AG09319 (cell line): ENCODE data around the gene SCN1B.

Source experiments
- DNase-seq: peaks from one replicate; pipeline ENCODE4 v3.0.0-alpha.2; 2010; ENCODE audit warnings: low read depth; ENCODE audit errors: extremely low read depth
- TF ChIP-seq, protein P1 (sequence below): IDR thresholded peaks from 2 replicates; pipeline ENCODE4 v1.5.1; 2011; ENCODE audit warnings: low read depth, mild to moderate bottlenecking, inconsistent platforms, low read length, moderate library complexity

The SCN1B gene

DNA sequence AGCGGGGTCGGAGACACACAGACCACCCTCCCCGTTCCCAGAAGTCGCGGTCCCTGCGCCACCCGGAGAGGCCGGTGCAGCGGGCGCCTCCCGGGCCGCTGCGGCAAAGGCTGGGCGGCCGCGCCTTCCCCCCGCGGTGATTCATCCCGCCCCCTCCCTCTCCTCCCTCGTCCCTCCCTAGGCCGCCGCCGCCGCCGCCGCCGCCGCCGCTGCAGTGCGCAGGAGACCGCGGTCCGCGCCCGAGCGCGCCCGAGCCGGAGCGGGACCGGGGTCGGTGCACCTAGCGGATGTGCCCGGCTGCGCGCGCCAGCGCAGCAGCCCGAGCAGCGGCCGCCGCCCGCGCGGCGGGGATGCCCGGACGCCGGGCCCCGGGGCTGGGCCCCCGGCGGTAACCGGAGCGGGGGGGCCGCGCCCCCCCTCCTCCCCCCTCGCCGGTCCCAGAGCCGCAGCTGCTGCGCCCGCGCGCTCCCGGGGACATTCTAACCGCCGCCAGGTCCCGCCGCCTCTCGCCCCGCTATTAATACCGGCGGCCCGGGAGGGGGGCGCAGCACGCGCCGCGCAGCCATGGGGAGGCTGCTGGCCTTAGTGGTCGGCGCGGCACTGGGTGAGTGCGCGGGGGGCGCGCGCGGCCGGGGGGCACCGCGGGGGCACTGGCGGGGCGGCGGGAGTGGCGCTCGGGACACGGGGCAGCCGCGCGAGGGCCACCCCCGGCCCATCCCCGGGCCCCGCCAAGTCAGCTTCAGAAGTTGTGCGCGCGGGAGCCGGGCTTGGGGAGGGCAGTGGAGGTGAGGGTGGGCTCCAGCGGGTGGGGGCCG is at the start of gene SCN1B:
TSS of gene SCN1B (plus strand) at position 214 of the 815 bp plus-strand sequence. CDS start at position 565, 351 bp downstream.
- TF ChIP-seq, protein P1, sequence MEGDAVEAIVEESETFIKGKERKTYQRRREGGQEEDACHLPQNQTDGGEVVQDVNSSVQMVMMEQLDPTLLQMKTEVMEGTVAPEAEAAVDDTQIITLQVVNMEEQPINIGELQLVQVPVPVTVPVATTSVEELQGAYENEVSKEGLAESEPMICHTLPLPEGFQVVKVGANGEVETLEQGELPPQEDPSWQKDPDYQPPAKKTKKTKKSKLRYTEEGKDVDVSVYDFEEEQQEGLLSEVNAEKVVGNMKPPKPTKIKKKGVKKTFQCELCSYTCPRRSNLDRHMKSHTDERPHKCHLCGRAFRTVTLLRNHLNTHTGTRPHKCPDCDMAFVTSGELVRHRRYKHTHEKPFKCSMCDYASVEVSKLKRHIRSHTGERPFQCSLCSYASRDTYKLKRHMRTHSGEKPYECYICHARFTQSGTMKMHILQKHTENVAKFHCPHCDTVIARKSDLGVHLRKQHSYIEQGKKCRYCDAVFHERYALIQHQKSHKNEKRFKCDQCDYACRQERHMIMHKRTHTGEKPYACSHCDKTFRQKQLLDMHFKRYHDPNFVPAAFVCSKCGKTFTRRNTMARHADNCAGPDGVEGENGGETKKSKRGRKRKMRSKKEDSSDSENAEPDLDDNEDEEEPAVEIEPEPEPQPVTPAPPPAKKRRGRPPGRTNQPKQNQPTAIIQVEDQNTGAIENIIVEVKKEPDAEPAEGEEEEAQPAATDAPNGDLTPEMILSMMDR = no peak
- DNase-seq = no peak

DNA sequence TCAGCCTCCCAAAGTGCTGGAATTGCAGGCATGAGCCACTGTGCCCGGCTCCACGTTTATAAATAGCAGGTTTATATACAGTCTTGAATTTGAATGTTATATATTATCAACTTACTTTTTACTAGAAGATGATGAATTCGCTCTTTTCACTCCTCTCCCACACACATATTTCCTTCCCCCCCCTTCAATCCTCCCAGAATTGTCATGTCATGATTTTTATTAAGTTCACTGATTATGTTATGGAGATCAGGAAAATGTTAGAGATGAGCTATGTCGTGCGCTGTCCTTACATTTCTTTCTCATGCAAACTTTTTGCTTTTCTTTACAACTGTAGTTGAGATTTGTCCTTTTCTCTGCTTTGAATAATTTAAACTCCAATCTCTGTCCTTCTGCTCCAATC is 48.0 kb upstream of the SCN1B start:
- TF ChIP-seq, protein P1 = no peak
- no peak for DNase-seq

DNA sequence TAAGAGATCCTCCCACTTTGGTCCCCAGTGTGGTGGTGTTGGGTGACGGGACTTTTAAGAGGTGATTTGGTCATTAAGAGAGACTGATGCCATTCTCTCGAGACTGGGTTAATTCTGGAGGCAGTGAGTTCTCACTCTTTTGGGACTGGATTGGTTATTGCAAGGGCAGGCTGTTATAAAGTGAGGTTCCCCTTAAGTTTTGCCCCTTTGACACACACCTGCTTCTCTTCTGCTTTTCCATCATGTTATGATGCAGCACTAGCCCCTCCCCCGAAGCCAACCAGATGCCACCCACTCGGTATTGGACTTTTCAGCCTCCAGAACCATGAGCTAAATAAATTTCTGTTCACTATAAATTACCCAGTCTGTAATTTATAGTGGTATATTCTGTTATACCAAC is 46.5 kb upstream of the SCN1B start:
- TF ChIP-seq, protein P1 = no peak
- no peak for DNase-seq

DNA sequence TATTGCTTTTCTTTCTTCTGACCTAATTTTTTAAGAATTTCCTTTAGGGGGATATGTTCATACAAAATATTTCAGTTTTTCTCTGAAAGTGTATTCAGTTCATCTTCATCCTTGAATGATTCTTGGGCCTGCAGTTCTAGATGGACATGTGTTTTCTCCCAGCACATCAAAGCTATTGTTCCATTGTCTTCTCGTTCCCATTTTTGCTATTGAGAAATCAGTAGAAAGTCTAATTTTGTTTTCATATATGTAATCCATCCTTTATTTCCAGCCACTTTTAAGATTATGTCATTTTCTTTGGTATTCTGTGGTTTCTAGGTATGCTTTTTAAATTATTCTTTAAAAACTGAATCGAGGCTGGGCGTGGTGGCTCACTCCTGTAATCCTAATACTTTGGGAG is 46.0 kb upstream of the SCN1B start:
- TF ChIP-seq, protein P1 = no peak
- DNase-seq = no peak

DNA sequence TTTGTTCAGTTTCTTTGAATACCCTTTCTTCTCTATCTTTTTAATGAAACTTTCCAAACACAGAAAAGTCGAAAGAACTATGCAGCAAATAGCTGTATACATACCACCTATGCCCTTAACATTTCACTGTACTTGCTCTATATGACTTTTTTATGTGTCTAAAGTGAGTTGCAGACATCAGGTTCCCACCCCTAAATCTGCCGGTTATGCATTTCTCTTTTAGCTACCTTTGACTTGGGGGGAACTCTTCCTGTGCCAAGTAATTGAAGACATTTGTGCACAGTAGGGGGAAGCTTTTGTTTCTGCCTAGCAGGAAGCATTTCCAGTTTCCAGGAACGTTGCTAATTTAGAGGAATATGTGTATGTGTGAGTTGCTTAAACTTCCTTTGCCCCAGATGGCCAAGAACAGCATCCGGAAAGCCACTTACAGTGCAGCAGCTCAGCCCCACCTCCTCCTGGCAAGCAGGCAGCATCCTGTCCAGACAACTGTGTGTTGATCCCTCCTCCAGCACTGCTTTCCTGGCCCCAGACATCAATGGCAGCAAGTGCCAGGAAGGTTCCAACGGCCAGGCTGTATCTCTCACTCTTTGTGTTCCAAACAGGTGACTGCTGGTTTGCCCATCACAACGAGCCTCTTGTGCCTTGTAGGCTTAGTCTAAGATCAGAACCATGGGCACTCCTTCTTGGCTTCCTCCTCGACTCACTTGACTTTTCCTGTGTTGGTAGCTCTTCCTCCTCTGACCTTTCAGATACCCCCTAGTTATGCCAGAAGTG is 44.8 kb upstream of the SCN1B start:
- no peak for DNase-seq
- TF ChIP-seq, protein P1 = no peak

DNA sequence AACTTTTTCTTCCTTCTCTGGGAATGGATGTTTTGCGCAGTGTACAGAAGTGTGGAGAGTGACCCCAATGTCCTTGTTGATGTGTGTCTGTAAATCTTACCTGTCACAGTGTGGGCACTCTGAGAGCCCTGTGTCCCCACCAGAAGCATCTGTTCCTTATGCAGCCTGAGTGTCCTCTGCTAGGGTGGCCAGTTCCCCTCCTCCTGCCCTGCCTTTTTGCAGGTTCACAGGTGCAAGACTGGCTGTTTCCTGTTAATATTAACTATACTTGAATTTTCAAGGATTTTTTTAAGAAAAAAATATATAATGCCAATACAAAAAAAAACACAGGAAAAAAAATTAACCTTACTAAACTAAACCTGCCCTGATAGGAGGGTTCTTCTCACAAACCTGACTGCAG is 42.2 kb upstream of the SCN1B start:
- DNase-seq = no peak
- TF ChIP-seq, protein P1 = no peak

DNA sequence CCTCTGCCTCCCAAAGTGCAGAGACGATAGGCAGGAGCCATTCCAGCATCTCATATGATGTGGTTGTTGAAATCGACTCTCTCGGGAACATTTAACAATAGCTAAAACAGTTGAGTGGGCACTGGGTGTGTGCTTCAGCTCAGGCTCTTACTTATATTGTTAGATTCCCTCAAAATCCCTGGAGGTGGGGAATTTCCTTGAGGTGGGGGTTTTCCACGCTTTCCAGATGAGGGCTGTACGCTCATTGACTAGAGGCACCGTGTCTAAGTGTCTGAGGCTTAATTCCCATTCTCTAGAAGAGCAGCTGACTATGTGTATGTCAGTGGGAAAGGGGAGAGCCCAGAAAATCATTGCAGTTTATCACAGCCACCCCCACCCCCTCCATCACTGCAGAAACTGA is 41.0 kb upstream of the SCN1B start:
- TF ChIP-seq, protein P1 = no peak
- no peak for DNase-seq
